AG10803 (cell line): ENCODE measurements around the gene PIK3R6.

Experiments
- DNase-seq: peaks from one replicate; pipeline ENCODE4 v3.0.0; 2010; ENCODE audit warnings: low read depth
- H3K4me3 ChIP-seq: 2 replicates; pipeline ENCODE4 v1.5.1; 2011; ENCODE audit warnings: mild to moderate bottlenecking, low read length, control low read depth
- CTCF ChIP-seq: conservative IDR thresholded peaks from 2 replicates; pipeline ENCODE4 v1.5.1; 2011; ENCODE audit warnings: mild to moderate bottlenecking, low read length, control low read depth, inconsistent platforms

The PIK3R6 gene

GRCh38 chr17:8867361-8867981 is at the start of gene PIK3R6:
Gene PIK3R6, minus strand, starts transcription at chr17:8867674. Its CDS starts 17,880 bp downstream, at chr17:8849794.
- TF ChIP-seq CTCF = no peak
- no peak within 1 kb of the TSS for H3K4me3 ChIP-seq
- DNase-seq = no peak

GRCh38 chr17:8916466-8916865 is 49.0 kb upstream of the PIK3R6 start:
- H3K4me3 ChIP-seq = no peak overlapping the region
- DNase-seq = no peak
- TF ChIP-seq CTCF = no peak

DNA sequence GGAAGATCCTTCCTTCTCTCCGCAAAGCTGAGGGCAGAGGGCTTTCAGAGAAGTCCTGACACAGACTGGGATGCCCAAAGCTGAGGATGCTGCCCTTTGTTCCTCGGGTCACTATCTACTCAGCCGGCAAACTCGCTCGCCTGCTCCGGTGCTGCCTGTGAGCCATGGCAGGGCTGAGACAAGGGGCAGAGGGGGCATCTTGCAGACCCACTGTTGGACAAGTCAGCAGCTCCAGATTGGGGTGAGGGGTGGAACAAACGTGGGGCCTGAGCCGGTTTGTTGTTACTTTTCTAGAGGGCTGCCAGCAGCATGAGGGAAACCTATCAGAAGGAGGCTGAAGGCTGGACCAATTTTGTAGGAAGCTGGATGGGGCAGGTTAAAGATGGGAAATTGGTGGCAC is 47.1 kb upstream of the PIK3R6 start:
- DNase-seq = no peak
- no peak for TF ChIP-seq CTCF

DNA sequence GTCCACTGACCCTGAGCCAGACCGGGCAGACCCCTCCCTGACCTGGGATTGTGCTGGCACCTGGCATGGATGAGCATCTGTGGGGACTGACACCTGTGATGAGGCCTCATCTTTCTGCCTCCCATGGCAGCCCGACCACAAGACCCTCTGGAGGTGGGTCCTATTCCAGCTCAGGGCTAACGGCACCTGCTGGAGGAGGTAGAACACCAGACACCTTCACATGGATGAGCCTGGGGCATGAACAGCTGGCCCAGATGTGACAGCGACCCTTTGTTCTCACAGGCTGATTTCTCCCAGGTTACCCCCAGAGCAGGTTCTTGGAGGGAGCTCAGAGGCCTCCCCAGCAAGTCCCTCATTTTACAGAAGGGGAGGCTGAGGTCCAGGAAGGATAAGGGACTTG is 46.4 kb upstream of the PIK3R6 start:
- H3K4me3 ChIP-seq = no peak overlapping the region
- no peak for DNase-seq
- no peak for TF ChIP-seq CTCF

More for the DNA sequence above, 47.1 kb upstream of the PIK3R6 start:
- no peak overlapping the region for H3K4me3 ChIP-seq

- H3K4me3 ChIP-seq = no peak overlapping the region
- TF ChIP-seq CTCF = no peak
- DNase-seq = no peak
These were observed 45.6 kb upstream of the PIK3R6 start for GRCh38 chr17:8913091-8913490.

DNA sequence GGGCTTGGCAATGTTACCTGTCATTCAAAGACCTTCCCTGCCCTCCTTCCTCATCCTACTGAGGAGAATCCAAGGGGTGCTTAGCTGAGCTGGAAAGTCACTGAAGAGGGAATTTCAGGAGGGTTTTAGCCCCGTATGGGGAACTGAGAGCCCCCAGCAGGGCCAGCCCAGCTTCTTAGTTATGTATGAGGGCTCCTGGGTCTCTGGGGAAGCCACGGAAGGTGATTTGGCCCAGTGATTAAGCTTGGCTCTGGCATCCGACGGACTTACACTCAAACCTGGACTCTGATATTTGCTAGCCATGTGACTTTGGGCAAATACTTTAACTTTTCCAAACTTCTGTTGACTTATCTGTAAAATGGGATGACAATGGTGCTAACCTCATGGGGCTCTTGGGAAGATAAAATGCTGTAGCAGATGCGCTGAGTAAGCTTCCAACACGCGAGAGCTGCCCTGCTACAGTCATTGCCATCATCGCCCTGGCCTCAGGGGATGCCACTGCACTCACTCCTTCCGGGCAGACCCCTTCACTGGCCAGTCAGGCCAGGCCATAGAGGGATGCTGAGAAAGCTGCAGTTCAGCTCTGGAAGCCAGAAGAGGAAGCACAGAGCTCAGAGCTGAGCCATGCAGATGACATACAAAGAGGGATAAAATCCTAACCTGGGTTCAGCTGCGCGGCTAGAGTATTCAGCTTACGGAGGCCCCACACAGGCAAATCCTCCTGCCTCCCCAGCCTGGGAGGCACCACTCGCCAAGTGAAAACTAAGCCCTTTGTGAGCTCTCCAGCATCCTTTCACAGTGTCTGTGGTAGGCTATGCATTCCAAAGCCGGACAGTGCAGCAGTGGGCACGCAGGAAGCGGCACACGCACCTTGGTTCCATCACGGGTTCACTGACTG is 44.9 kb upstream of the PIK3R6 start:
- H3K4me3 ChIP-seq = no peak overlapping the region
- no peak for DNase-seq
- TF ChIP-seq CTCF = no peak
